TTC549 (cell line): ENCODE measurements around the gene HBD.
"Not testable (repeated sequence)": the region's sequence is repeated elsewhere in the genome, so short reads cannot be mapped to it uniquely, and the experiment has no call there.

Experiments
- FAIRE-seq: peaks from 2 replicates; lab custom pipeline; 2012; peaks lifted over from hg19 to GRCh38; lab: Jason Lieb, UNC

Gene HBD

DNA sequence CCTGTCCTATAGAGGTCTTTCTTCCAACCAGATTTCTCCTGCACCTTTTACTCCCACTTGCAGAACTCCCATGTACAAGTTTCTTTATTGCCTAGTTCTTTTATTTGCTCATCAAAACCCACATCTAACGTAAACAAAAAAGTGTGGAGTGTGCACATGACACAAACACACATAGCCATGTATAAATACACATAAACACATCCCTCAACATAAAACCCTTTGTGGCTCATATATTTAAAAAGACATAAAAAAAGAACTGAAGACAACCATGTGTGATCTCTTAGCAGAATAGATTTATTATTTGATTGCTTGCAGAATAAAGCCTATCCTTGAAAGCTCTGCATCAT is 18.6 kb upstream of the HBD start:
- FAIRE-seq: no peak

DNA sequence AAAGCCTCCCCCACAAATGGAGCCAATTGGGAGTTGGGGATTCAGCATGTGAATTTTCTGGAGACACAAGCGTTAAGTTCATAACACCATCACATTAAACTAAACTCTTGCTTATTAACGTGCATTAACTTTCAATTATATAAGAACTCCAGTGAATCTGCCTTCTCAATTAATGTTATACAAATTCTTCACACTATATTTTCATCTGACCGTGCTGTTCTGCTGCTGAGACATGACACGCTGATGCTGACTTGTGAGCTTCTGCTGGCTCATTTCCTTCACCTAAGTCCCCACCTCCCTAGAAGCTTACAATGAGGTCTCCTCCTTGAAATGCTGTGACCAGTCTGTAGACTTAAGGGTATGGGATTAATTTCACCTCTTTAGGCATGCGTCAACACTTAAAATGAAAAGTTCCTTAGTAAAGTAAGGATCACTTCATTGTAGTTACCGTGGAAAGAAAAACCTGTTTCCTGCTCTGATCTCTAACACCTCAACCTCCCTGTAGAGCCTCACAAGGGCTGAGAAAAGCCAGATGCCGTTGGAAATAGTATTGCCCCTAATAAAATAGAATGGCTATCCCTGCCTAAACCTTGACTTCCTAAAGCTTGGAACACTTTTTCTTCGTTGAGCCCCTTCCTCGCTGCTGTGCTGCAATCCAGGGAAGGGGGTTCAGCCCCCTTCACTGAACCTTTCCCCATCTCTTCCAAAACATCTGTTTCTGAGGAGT is 18.1 kb upstream of the HBD start:
- no peak for FAIRE-seq

DNA sequence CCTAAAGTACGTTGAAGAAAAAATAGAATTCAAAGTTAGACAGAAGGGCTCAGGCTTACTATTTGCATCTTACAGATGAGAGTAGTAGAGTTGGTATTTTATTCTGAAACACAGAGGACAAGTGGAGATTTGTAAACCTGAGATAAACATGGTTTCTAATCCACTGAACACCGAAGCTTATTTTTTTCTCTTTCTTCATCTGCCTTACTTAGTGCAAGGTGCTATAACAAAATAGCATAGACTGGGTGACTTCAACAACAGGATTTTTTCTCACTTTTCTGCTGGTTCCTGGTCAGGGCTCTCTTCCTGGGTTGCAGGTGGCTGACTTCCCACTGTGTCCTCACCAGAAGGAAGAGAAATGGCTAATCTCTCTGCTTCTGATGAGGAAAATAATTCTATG is 17.5 kb upstream of the HBD start:
- no peak for FAIRE-seq

DNA sequence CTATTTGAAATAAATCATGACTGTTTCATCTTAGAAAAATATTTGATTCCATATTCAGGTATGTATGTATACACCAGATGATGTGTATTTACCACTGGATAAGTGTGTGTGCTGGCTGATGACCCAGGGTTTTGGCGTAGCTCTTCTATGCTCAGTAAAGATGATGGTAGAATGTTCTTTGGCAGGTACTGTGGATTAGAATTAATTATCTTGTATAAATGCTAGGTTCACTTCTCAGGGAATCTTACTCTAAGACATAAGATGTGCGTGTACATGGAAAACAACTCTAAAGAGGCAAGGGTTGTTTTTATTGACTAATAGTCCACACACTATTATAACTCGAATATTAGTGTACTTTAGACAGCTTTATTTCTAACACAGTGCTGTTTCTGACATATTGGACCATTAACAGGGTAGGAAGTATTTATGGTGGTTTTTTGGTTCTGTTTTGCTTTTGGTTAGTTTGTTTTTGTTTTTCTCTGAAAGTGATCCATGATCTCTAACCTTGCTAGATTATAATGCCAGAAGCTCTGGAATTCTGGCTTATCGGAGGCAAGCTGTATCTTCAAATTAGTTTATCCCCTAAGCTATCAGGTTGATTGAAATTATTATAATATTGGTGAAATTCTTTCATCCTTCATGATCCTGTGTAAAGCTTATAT is 16.4 kb upstream of the HBD start:
- FAIRE-seq: no peak

DNA sequence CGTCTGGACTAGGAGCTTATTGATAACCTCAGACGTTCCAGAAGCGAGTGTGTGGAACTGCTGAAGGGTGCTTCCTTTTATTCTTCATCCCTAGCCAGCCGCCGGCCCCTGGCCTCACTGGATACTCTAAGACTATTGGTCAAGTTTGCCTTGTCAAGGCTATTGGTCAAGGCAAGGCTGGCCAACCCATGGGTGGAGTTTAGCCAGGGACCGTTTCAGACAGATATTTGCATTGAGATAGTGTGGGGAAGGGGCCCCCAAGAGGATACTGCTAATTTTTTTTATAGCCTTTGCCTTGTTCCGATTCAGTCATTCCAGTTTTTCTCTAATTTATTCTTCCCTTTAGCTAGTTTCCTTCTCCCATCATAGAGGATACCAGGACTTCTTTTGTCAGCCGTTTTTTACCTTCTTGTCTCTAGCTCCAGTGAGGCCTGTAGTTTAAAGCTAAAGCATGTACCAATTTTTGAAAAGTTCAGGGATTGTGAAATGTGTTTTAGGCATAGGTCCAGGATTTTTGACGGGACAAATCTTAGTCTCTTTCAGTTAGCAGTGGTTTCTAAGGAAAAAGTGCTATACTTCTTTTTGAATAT is 15.6 kb upstream of the HBD start, which contains the start of gene HBG1:
Gene HBG1, minus strand, starts transcription at position 51 of the 590 bp plus-strand sequence. CDS start 53 bp downstream, outside the sequence.
- FAIRE-seq: not testable (repeated sequence)

DNA sequence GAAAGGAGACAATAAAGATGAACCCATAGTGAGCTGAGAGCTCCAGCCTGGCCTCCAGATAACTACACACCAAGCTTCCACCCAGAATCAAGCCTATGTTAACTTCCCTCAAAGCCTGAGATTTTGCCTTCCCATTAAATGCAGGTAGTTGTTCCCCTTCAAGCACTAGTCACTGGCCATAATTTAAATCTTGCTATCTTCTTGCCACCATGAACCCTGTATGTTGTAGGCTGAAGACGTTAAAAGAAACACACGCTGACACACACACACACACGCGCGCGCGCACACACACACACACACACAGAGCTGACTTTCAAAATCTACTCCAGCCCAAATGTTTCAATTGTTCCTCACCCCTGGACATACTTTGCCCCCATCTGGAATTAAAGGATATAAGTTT is 14.2 kb upstream of the HBD start:
- FAIRE-seq: not testable (repeated sequence)

DNA sequence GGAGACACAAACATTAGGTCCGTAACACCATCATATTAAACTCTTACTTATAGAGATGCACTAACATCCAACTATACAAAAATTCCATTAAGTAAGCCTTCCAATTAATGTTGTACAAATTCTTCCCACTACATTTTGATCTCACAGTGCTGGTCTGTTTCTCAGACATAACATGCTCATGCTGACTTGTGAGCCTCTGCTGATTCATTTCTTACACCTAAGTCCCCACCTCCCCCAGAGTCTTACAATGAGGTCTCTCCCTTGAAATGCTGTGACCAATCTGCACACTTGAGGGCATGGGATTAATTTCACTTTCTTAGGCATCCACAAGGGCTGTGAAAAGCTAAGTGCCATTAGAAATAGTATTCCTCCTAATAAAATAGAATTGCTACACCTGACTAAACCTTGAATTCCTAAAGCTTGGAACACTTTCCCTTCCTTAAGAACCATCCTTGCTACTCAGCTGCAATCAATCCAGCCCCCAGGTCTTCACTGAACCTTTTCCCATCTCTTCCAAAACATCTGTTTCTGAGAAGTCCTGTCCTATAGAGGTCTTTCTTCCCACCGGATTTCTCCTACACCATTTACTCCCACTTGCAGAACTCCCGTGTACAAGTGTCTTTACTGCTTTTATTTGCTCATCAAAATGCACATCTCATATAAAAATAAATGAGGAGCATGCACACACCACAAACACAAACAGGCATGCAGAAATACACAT is 13.3 kb upstream of the HBD start:
- no peak for FAIRE-seq

DNA sequence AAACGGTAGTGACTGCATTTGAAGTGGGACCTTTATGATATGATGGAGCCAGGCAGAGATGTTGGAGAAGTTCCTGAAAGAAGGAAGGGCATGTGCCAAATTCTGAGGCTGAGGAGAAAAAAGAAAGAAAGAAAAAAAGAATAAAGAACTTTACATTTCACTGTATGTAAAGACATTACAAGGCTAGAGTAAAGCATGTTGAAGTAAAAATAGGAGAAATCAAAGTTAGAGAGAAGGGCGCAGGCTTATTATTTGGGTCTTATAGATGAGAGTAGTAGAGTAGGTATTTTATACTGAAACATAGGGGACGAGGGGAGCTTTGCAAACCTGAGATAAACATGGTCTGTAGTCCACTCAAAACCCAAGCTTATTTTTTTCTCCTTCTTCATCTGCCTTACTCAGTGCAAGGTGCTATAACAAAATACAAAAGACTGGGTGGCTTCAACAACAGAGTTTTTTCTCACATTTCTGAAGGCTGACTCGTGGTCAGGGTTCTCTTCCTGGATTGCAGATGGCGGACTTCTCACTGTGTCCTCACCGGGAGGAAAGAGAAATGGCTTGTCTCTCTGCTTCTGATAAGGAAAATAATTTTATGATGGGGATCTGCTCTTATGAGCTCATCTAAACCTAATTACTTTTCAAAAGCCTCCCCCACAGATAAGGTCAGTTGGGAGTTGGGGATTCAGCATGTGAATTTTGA is 12.6 kb upstream of the HBD start:
- no peak for FAIRE-seq

DNA sequence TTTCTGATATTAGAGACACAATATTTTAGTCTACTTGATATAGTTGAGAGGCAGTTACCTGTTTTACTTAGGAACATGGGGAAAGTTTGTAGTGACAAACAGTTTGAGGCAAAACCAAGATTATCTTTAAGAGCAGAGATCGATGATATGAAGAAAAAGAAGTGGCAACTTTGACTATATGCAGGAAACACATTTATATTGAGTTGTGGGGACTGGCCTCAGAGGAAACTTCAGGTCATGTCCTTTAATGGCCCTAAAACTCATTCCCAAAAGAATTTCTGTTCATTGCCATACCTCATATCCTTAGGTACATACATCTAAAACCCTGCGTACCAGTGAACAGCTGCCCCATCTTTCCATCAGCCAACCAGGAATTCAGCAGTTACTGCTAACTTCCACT is 10.9 kb upstream of the HBD start:
- FAIRE-seq: no peak

DNA sequence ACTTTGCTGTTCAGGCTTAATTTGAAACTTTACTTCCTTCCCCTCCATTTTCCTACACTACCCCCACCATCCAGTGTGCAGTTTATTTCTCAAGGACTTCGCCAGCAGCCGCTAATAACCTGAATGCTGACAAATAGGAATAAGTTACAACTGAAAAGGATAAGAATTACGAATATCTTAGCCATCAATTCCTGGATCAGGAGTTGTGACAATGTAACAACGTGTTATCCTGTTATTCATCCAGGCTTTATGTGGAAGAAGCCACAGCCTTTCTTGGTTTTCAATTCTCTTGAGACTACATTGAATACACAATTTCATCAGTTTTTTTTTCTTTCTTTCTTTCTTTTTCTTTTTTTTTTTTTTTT is 9.5 kb upstream of the HBD start:
- FAIRE-seq: no peak

DNA sequence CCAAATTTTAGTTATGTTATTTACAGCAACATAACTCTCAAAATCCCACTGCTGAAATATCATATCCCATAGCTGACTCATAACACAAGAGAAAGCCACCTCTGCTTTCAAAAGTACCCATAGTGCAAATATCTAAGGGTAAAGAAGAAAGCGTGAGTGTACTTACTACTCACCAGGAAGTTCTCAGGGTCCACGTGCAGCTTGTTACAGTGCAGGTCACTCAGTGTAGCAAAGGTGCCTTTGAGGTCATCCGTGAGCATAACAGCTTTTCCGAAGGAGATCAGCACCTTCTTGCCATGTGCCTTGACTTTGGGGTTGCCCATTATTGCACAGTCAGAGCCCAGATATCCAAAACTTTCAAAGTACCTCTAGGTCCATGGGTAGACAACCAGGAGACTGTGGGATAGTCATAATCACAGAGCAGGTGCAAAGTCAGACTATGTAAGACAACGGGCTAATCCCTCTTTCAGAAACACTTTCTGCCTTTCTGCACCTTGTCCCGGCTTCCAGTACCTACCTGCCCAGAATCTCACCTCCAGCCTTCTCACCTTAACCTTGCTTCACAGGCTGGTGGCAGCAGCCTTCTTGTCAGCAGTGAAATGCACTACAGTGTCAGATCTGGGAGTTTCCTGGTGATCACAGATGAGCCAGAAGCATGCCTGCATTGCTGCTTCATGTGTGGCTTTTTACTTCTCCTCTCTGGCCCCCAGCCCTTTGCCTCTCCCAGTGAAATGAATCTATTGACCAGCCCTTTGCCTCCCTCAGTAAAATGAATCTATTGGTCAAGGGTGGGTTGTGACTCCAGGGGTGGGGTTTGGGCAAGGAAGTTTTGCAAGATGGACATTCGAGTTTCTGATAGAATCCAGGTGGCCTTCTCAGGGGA is 8.9 kb upstream of the HBD start:
- no peak for FAIRE-seq

DNA sequence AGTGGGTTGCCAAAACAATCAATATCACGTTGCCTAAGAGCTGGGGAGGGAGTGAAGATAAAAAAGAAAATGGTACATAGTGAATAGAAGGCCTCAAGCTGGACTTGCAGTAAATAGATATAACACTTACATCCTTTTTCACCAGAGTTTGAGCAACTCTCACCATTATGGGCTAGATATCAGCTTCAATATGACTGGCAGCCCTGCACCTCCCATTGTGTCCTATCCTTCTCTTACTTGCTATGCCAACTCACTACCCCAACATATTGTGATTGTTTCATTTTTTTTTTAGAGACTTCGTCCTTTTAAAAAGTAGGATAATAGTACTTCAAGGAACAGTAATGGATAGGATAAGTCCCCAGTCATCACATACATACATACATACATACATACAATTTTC is 7.9 kb upstream of the HBD start:
- no peak for FAIRE-seq

DNA sequence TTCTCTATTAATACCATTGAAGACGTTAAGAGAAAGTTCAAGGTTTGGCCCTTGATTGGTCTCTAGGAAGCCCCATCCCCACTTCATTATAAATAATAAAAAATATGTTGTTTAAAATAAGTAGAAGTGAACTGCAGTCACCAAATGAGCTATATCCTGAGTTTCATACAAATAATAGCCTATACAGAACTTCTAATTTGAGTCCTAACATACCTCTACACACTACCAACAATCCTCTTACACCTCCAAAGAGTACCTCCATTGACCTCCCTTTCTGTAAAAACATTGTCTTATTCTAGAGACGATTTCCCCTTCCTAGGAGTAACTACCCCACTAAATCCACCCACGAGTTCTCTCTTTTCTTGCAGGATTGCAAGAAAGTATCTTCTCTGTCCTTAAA is 7.2 kb upstream of the HBD start:
- no peak for FAIRE-seq

DNA sequence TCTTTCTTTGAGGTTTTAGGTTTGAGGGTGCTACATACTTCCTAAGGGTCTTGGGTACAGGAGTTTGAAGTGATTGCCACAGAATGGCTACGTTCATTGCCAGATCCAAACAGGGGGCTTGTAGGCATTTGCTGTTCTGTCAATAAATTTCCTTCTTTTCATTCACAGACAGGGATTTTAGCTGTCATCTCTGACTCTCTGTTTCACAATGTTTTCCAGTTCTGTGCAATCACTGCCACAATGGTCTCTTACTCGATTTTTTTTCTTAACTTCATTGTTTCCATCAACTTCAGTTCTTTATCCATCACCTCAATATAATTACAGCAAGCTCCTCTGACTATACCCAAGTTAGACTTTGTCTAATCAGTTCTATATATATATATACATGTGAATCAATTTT is 6.2 kb upstream of the HBD start:
- FAIRE-seq: no peak

DNA sequence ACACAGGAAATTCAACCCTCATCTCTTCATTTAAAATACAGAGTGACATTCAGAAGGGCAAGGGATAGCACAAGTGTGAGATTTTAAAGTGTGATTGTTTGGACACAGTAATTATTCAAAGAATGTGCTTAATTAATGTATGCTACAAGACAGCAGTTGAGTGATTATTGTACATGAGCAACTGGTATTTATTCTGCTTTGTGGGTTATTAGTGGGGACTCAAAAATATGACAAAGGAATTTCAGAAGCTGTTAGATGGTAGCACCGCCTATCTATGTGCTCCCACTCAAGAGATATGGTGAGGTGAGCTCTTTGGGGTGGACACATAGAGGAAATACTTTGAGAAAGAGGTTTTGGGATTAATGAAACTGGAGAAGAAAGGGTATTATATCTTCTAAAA is 5.8 kb upstream of the HBD start:
- no peak for FAIRE-seq

DNA sequence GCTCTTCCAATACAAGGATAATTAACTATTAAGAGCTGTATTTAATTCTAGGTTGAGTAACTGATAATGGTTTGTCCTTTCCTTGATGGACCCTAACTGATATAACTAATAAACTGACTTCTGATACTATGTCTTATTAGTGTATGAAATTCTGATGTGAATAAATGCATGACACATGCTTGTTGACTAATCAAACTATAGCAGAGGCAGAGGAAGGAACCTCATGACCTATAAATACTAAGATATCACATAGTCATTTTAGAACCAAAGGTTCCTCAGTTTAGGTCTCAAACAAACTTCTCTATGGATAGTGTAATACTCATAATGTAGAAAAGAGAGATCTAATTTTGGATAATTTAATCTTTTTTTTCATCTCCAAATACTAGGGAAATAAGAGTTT is 4.8 kb upstream of the HBD start:
- FAIRE-seq: no peak

DNA sequence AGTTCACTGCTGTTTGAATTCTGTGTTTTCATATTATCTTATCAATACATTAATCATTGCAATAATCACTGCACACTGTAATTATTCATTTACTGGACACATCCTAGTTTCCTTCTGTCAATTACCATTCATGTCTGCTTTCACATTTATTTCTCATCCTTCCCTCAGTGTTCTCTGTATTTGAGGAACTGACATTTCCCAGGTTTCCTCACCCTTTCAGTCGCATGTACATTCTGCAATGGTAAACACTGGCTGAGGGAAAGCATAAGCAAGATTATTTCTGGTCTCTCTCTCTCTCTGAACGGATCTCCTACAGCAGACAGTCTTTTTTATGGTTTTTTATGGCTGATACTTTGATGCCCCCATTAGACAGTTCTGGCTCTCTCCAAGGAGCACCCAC is 4.2 kb upstream of the HBD start:
- FAIRE-seq: no peak

DNA sequence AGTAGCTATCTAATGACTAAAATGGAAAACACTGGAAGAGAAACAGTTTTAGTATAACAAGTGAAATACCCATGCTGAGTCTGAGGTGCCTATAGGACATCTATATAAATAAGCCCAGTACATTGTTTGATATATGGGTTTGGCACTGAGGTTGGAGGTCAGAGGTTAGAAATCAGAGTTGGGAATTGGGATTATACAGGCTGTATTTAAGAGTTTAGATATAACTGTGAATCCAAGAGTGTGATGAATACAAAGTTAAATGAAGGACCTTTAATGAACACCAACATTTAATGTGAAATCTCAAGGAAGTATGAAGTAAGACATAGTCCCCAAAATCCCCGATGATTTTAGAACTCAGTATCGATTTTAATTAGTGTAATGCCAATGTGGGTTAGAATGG is 3.1 kb upstream of the HBD start:
- no peak for FAIRE-seq

DNA sequence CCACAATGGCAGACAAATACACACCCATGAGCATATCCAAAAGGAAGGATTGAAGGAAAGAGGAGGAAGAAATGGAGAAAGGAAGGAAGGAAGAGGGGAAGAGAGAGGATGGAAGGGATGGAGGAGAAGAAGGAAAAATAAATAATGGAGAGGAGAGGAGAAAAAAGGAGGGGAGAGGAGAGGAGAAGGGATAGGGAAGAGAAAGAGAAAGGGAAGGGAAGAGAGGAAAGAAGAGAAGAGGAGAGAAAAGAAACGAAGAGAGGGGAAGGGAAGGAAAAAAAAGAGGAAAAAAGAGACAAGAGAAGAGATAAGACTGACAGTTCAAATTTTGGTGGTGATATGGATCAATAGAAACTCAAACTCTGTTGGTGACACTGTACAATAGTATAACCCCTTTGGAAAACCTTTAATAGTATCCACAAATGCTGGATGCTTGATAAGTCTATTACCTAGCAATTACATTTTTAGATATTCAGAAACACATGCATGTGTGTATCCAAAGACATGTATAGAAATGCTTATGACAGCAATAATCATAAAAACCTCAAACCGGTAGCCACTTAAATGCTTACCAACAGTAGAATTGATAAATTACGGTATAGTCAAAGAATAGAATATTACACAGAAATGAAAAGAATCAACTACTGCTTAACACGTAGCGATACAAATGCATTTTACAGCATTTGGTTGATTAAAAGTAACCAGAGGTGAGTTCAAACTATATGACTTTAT is 1.2 kb upstream of the HBD start:
- no peak for FAIRE-seq

DNA sequence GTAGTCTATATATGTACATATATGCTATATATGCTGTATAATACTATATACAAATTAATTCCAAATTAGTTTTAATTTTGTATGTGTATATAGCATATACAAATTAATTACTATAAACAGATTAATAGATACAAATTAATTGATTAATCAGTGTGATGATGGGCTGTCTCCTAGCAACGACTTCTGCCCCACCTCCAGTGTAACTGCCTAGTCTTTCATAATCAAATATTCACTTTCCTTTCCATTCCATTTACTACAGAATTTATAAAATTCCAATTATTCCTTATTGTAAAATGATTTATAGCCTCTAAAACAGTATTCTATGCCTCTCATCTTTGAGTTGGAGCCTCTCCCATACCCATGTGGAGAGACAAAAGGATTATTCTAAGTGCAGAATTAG is 976 bp downstream of the HBD start:
- no peak for FAIRE-seq

DNA sequence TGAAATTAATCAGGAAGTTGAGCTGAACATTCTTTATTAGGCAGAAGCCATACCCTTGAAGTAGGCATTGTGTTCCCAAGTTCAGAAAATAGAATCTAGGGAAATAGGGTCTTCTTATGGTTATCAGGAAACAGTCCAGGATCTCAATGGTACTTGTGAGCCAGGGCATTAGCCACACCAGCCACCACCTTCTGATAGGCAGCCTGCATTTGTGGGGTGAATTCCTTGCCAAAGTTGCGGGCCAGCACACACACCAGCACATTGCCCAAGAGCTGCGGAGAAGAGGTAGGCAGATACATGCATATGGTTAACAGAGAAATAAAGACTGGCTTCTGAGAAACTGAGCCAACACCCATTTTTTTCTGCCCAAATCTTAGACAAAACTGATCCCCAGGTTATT is 1.5 kb downstream of the HBD start:
- no peak for FAIRE-seq
